ENCODE measurements around the gene IL16. TPM values are rescaled to one million over a fixed set of nuclear protein-coding genes. Genes with fewer than 3 reads are reported as not detected.

IL16 gene
- total RNA-seq, 1 donor from 2014 or later: 0.99 TPM

DNA sequence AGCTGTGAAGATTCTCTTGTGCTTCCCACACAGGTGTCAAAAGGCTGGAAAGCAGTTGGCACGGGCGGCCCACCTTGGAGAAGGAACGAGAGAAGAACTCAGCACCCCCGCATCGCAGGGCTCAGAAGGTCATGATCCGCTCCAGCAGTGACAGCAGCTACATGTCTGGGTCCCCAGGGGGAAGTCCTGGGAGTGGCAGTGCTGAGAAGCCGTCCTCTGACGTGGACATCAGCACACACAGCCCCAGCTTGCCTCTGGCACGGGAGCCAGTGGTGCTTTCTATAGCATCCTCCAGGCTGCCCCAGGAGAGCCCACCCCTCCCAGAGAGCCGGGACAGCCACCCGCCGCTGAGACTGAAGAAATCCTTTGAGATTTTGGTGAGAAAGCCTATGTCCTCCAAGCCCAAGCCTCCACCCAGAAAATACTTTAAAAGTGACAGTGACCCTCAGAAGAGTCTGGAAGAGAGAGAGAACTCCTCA lies 95.9 kb downstream of the IL16 start:
- no peak for DNase-seq (ENCODE audit: low read depth in 2 of 2)

DNA sequence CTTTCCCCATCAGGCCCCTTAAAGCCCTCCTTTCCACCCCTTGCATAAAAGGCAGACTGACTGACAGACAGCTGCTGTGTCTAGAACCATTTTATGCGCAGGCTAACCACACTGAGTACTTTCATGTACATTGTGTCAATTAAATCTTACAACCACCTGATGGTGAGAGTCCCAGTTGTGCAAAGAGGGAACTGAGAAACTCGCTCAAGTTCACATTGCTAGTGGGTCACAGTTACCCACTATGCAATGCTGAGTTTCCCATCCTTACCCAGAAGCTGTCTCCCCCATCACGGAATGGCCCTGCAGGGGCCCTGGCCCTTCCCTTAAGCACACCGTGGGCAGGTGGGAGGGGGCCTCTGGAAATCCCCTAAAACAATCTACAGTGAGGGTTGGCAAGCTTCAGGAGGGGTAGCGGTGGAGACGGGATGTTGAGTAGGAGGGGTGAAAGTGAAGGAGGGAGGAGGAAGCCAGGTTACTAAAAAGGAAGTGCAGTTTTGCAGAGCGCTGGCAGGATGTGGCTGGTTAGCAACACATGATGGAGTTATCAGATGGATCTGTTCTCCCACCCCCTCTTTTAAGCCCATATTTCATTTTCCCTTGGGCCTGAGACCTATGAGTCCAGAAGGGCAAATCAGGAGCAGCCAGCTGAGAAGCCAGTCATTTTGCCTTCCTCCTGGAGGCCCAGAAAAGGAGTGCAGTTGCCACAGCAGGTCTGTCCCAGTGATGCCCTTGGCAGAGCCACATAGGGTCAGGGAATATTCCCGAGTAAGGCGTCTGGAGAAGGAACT lies 97.2 kb downstream of the IL16 start:
- DNase-seq (ENCODE audit: low read depth in 2 of 2): no peak

DNA sequence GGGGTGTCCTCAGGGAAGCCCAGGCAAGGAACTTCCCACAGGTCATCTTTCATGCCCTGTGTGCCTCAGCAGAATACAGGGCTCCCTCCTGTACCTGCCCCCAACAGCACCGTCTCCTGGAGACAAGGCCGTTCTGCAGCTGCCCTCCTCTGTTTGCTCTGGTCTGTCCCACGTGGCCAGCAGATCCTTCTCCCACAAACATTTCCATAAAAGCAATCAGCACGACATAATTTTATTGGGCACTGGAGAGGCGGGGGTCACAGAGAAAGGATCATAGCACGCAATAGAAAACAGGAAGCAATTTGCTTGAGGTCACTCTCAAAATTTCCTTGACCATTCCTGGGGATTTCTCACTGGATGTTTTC lies 97.8 kb downstream of the IL16 start:
- no peak for DNase-seq (ENCODE audit: low read depth in 2 of 2)

- DNase-seq (ENCODE audit: low read depth in 2 of 2): peak in 1 of 2 donors; percentile 27
These were observed 98.9 kb downstream of the IL16 start for GRCh38 chr15:81295486-81296121.

- no peak for DNase-seq (ENCODE audit: low read depth in 2 of 2)
These were observed 99.5 kb downstream of the IL16 start for GRCh38 chr15:81296186-81296585.

DNA sequence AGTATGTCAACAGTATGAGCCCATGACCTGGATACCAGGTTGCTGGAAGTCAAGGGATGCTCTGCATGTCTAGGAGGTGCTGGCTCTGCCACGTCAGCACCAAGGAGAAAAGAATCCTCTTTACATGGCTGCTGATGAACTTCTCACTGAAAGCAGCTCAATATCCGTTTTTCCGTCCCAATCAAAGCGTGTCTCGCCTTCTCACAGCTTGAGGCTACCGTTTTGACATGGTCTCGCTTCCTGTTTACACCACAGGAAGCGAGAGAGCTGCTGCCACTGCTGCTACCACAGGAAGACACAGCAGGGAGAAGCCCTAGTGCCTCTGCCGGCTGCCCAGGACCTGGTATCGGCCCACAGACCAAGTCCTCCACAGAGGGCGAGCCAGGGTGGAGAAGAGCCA lies 100.0 kb downstream of the IL16 start:
- DNase-seq (ENCODE audit: low read depth in 2 of 2): peak; percentile 43 to 73

DNA sequence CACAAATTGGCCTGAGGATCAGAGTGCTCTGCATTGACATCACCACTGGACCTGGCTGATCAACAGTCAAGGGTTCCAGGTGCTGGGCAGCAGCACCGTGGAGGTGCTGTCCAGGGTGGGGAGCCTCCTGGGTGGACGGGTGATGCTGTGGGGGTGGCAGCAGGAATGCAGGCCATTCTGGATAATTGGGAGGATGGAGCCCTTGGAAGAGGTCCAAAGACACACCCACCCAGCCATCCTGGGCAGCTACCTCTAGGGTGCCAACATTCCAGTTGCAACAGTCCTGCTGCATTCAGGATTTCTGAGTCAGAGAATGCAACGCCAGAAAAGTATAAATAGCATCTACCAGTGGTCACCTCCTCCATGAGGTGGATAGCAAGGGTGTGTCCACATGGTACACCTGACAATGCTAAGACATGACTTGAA lies 100.5 kb downstream of the IL16 start:
- peak in 1 of 2 donors; percentile 24 for DNase-seq (ENCODE audit: low read depth in 2 of 2)

DNA sequence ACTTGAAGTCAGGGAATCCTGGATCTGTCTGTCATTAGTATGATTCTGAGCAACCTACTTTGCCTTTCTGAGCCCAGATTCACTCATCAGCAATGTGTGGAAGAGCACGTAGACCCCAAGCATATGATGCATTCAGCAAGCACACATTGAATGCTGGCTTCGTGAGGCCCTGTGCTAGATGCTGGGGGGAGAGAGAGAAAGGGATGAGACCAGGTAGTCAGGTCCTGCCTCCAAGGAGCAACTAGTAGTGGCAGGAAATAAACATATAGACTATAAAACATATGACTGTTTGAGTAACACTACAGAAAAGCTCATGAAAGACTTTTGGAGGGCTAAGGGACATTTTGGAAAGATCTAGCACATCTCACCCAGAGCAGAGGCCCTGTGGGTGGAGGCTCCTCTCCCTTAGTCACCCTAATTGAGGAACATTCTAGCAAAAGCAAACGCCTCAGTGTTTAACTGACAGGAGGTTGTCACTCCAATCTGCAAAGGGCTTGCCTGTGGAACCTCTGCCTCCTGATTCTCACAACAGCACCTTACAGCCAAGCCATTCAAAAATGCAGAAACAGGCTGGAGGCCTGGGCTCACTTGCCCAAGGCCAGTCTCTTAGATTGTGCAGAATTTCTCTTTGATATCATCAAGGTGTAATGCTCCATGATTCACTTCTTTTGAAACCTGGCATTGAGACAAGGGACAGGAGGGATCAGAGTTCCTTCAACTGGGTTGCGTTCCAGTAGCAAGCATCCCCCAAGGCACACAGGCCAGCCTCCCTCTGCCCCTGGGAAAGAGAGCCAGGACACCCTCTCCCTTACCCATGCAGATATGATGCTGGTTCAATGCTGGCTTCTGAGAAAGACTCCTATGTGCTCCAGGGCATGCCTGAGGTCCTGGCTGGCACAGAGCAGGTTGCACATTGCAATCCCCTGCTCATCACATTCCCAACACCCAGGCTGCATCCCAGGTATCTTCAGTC lies 101.2 kb downstream of the IL16 start:
- no peak for DNase-seq (ENCODE audit: low read depth in 2 of 2)

- no peak for DNase-seq (ENCODE audit: low read depth in 2 of 2)
These were observed 101.9 kb downstream of the IL16 start for GRCh38 chr15:81298611-81299010.

GRCh38 chr15:81299156-81299555 lies 102.5 kb downstream of the IL16 start:
- DNase-seq (ENCODE audit: low read depth in 2 of 2): no peak

DNA sequence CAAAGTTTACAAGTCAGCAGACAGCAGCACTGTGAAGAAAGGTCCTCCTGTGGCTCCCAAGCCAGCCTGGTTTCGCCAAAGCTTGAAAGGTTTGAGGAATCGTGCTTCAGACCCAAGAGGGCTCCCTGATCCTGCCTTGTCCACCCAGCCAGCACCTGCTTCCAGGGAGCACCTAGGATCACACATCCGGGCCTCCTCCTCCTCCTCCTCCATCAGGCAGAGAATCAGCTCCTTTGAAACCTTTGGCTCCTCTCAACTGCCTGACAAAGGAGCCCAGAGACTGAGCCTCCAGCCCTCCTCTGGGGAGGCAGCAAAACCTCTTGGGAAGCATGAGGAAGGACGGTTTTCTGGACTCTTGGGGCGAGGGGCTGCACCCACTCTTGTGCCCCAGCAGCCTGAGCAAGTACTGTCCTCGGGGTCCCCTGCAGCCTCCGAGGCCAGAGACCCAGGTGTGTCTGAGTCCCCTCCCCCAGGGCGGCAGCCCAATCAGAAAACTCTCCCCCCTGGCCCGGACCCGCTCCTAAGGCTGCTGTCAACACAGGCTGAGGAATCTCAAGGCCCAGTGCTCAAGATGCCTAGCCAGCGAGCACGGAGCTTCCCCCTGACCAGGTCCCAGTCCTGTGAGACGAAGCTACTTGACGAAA lies 103.1 kb downstream of the IL16 start:
- no peak for DNase-seq (ENCODE audit: low read depth in 2 of 2)

DNA sequence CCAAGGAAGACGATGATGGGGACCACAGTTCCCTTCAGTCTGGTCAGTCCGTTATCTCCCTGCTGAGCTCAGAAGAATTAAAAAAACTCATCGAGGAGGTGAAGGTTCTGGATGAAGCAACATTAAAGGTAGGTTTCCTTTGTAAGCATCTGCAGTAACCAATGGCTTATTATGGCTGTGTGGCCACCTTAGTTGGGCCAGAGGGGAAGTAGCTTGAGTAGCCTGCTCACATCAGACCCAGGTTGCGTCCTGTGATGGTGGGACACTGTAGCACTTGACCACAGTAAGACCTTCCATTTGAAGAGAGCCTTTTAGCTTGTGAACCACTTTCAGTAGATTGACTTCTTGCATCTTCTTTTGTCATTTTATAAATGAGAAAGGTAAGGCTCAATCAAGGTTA lies 104.7 kb downstream of the IL16 start:
- no peak for DNase-seq (ENCODE audit: low read depth in 2 of 2)

GRCh38 chr15:81301815-81302399 lies 105.2 kb downstream of the IL16 start:
- DNase-seq (ENCODE audit: low read depth in 2 of 2): no peak

- DNase-seq (ENCODE audit: low read depth in 2 of 2): peak in 1 of 2 donors; percentile 15
These were observed 106.0 kb downstream of the IL16 start for GRCh38 chr15:81302701-81303109.

DNA sequence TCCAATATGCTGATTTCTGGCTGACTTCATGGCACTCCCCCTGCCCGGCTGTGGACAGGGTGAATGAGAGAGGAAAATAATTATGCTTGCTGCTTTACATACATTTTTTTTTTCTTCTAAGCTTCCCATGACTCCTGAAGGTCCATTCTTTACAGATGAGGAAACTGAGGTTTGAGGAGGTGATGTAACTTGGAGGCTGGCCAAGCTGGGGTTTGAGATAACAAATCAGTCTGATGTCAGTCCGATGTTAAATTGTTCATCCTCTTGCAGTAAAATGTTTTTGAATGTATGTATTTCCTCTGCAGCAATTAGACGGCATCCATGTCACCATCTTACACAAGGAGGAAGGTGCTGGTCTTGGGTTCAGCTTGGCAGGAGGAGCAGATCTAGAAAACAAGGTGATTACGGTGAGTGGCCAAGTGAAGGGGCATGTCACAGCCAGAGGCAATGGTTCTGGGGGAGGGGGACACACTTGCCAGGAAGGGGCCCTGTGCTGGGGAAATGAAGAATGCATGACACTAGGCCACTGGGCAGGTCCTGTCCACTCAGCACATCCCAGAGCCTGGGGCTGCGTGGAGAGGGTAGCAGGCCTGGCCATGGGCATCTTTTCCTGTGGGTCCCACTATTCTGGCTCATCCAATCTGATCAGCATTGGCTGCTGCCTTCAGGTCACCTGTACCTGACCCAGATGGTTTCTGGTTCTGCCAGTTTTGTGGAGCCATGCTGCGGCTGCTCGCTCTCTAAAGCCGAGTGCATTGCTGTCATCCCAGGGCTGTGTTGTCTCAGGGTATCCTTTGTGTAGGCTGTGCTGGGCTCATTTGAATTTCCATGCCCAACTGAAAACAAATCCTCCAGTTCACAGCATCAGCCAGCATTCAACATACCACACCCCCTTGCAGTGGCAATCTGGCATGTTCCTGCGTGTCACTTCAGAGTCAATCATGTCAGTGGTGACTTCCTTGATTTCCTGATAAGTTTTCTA lies 106.9 kb downstream of the IL16 start:
- DNase-seq (ENCODE audit: low read depth in 2 of 2): peak in 1 of 2 donors; percentile 29

GRCh38 chr15:81304226-81304625 lies 107.5 kb downstream of the IL16 start:
- peak in 1 of 2 donors; percentile 80 for DNase-seq (ENCODE audit: low read depth in 2 of 2)

DNA sequence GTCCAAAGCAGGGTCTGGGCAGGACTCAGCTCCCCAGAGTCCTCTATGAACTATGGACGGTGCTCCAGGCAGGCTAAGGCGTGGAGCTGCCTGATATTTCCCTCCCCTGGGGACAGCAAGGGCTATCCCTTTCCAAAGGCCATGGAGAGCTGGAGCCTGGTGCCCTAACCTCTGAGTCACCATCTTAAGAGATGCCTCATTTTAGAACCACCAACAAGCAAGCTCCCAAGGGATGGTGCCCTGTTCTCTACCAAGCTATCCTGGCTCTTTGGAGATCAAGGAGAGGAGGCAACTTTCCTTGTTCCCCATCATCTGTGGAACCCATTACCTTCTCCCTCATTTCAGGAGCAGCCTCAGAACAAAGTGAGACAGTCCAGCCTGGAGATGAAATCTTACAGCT lies 111.6 kb downstream of the IL16 start:
- no peak for DNase-seq (ENCODE audit: low read depth in 2 of 2)

GRCh38 chr15:81309647-81310450 lies 113.2 kb downstream of the IL16 start:
- no peak for DNase-seq (ENCODE audit: low read depth in 2 of 2)

DNA sequence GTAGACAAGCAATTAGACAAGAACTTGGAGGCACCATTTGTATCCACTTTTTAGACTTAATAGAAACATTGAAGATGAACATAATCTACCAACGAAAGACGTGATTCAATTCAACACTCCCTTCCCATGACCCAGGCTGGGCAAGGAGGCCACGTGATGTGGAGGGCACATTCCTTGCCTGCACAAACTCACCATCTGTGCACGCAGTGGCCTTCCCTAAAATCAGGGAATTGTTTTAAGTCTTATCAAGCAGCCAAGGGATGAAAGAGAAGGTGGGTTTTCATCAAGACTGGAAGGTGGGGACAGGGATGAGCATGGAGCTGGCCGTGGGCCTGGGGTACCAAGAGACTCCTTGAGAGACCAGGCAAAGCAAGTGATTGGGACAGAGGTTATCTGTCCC lies 113.8 kb downstream of the IL16 start:
- no peak for DNase-seq (ENCODE audit: low read depth in 2 of 2)

Data from lung microvascular endothelial cell (primary cell).